Head of caudate nucleus (tissue), 42 donors: Measurements from ENCODE around the gene AKR1C8.
"Not testable (repeated sequence)": the region's sequence is repeated elsewhere in the genome, so short reads cannot be mapped to it uniquely, and the experiment has no call there.

Experiments used
- DNase-seq, 42 donors: peaks; one replicate each; pipeline versions ENCODE4 v3.0.0 to v3.0.0-alpha.2; 2020 to 2021; ENCODE audit warnings: mixed read lengths in 7 of 42
- intact Hi-C: fragments of 100-400 bp; cut with DNase I; formaldehyde crosslinking; loops from one replicate; pipeline ENCODE4 v1.15.0; 2022

AKR1C8 gene

GRCh38 chr10:5180503-5180902 is 4.4 kb downstream of the AKR1C8 start:
- DNase-seq, intact Hi-C loops: not testable (repeated sequence)

DNA sequence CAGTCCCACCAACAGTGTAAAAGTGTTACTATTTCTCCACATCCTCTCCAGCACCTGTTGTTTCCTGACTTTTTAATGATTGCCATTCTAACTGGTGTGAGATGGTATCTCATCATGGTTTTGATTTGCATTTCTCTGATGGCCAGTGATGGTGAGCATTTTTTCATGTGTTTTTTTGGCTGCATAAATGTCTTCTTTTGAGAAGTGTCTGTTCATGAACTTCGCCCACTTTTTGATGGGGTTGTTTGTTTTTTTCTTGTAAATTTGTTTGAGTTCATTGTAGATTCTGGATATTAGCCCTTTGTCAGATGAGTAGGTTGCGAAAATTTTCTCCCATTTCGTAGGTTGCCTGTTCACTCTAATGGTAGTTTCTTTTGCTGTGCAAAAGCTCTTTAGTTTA is 9.4 kb downstream of the AKR1C8 start:
- DNase-seq, intact Hi-C loops: not testable (repeated sequence)

DNA sequence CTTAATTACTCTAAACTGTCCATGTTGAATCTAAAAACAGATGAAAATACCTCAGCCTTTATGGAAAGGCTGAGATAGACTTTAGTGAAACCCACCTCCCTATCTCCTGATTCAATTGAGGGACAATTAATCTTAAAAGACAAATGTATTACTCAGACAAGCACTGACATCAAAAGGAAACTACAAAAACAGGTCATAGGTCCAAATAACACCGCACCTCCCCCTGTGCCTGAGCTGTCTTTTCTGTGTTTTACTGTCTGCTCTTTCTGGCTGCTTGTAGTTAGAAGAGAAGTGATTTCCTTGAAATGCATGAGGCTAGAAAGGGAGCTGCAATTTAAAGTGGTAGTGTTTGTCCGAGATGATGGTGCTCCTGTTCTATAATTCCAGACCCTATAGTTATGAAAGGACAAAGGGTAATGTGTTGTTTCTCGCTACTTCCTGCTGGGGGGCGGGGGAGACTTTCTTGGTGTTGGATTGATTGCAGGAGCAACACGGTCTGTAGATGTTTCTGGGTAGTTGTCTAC is 16.0 kb downstream of the AKR1C8 start:
- DNase-seq = no peak
- intact Hi-C loops = no loop called here

DNA sequence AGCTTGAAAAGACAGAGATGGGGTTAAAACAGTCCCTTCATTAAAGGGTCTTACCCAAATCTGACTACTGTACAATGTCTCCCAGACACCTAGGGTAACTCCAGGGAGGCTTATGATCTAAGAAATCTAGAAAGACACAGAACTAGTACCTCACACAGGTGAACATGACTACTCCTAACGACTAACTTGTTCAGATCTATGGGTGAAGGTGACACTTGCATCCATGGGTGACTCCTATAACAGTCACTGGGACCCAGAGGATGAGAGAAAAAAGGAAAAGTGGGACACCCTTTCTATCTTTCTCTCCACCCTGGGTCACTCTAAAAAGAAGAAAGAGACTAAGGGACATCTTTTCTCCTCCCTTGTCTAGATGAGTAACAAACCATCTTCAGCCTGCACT is 19.2 kb downstream of the AKR1C8 start:
- DNase-seq = no peak
- intact Hi-C loops = no loop called here

GRCh38 chr10:5163487-5163886 is 21.5 kb downstream of the AKR1C8 start:
- intact Hi-C loops = no loop called here
- DNase-seq = no peak

DNA sequence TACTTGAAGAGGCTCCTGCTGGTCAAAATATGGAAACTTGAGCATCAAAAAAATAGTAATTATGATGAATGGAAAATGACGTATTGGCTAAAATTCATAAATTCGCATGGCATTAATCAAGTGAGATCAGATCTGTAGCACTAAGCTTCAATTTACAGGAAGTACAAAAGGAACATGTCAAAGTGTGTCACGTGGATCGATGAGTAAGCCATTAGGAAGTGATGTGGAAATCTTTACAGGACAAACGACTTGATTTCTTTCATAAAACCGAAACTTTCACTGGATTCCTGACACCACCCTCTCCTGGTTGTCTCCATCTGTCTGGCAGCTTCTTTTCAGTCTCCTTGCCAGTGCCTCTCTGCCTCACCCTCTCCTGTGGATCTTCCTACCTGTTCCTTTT is 25.8 kb downstream of the AKR1C8 start:
- no peak for DNase-seq
- intact Hi-C loops = no loop called here

DNA sequence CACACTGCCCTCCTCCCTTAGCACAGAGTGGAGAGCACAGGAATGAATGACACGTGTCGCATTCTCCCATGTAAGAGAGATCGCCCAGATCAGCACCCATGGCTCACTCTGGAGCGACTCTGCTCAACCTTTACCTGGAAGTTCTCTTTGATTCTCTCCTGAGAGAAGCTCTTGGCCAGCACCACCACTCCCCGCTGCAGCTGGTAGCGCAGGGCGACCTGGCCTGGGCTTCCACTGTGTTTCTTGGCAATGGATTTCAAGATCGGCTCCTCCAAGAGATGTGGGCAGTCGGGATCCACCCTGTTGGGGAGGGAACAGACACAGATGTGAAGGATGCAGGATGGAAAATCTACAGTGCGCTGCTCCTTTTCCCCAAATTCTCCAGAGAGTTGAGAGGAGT is 27.4 kb downstream of the AKR1C8 start:
- intact Hi-C loops = no loop called here

DNA sequence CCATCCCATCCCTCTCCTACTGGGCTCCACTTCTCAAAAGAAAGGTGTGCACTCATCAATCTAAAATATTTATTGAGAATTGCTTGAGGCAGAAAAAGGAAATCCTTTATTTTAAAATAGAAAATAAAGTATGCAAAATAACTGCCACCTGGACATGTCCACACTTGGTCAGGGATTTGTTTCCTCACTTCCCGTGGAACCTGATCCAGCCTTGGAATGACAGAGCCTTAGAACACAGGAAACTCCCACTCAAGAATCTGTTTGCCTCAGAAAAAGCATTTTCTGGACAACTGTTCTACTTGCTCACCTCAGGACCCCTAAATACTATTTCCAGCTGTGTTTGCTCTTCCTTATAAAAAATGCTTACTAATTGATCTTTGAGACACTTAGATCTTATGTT is 29.0 kb downstream of the AKR1C8 start:
- no peak for DNase-seq
- intact Hi-C loops = no loop called here

More for the DNA sequence above, 27.4 kb downstream of the AKR1C8 start:
- DNase-seq = no peak

GRCh38 chr10:5151076-5151475 is 33.9 kb downstream of the AKR1C8 start:
- DNase-seq = no peak
- intact Hi-C loops = no loop called here

- intact Hi-C loops = no loop called here
- no peak for DNase-seq
Measured at GRCh38 chr10:5148678-5149032, 36.3 kb downstream of the AKR1C8 start.

- intact Hi-C loops = no loop called here
Measured at GRCh38 chr10:5147981-5148677, 36.8 kb downstream of the AKR1C8 start.

GRCh38 chr10:5147255-5147980 is 37.5 kb downstream of the AKR1C8 start:
- DNase-seq = no peak
- intact Hi-C loops = no loop called here

More at GRCh38 chr10:5147981-5148677, 36.8 kb downstream of the AKR1C8 start:
- no peak for DNase-seq

GRCh38 chr10:5146920-5147254 is 38.1 kb downstream of the AKR1C8 start:
- intact Hi-C loops = no loop called here
- no peak for DNase-seq

GRCh38 chr10:5143137-5143536 is 41.8 kb downstream of the AKR1C8 start:
- intact Hi-C loops = no loop called here
- DNase-seq = no peak

DNA sequence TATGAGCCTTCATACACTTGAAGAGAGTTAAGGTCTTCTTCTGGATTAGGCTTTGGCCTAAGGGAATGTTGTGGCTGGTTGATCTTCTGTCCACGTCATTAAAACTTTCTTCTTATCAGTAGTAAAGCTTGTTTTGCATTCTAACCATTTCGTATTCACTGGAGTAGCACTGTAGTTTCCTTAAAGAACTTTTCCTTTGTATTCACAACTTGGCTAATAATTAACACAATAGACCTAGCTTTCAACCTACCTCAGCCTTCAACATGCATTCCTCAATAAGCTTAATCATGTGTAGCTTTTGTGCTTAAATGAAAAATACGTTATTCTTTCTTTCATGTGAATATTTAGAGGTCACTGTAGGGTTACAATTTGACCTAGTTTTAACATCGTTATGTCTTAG is 42.8 kb downstream of the AKR1C8 start:
- no peak for DNase-seq
- intact Hi-C loops = no loop called here

- intact Hi-C loops, DNase-seq: not testable (repeated sequence)
Measured at GRCh38 chr10:5137699-5138098, 47.3 kb downstream of the AKR1C8 start.

DNA sequence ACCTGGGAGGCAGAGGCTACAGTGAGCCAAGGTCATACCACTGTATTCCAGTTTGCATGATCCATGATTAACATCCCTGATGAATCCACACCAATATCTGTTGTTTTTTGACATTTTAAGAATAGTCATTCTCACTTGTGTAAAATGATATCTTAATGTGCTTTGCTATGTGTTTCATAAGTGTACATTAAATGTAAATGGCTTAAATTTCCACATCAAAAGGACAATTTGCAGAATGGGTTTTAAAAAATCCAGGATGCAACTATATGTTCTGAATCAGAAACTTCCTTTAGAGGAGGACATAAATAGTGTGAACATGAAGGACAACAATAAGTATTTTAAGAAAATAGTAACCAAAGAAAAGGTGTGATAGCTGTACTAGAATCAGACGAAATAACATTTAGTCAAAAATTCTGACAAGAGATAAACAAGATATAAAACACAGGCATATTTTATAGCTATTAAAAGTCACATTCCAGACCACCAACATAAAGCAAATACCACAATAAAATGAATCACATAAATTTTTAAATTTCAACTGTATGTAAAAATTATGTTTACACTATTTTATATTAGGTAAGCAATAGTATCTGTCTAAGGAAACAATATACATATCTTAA is 48.4 kb downstream of the AKR1C8 start:
- intact Hi-C loops = no loop called here
- no peak for DNase-seq

GRCh38 chr10:5135581-5135980 is 49.4 kb downstream of the AKR1C8 start:
- intact Hi-C loops = no loop called here
- no peak for DNase-seq

- no peak for DNase-seq
- intact Hi-C loops = no loop called here
Measured at GRCh38 chr10:5125315-5126044, 59.5 kb downstream of the AKR1C8 start.

GRCh38 chr10:5123886-5124285 is 61.1 kb downstream of the AKR1C8 start:
- no peak for DNase-seq
- intact Hi-C loops = no loop called here
